Measurements from ENCODE around the gene FHAD1. TPM values are rescaled to one million over a fixed set of nuclear protein-coding genes. Genes with fewer than 3 reads are reported as not detected.
"Not testable (repeated sequence)": the region's sequence is repeated elsewhere in the genome, so short reads cannot be mapped to it uniquely, and the experiment has no call there.

The FHAD1 gene
- total RNA-seq, 1 experiment from 2014 or later, result 0.42 TPM

GRCh38 chr1:15388201-15388880 is 141.3 kb downstream of the FHAD1 start:
- no peak for DNase-seq (ENCODE audit: low read depth, low spot score)
- in situ Hi-C loops (cut with HindIII; ENCODE audit: low pct_unique_long_range_greater_than_20kb, low sequenced_read_pairs), result no loop called here

DNA sequence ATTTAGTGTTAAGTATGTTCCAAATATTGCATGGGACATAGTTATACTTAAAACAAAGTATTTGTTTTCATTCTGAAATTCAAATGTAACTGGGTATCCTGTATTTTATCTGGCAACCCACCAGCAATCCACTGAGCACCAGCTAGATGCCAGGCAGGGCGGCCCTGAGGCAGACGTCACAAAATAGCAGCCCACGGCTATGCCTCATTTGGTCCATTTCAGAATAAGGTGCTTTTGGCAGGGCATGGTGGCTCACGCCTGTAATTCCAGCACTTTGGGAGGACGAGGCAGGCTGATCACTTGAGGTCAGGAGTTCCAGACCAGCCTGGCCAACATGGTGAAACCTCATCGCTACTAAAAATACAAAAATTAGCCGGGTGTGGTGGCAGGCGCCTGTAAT is 142.8 kb downstream of the FHAD1 start:
- DNase-seq (ENCODE audit: low read depth, low spot score); in situ Hi-C loops (cut with HindIII; ENCODE audit: low pct_unique_long_range_greater_than_20kb, low sequenced_read_pairs): not testable (repeated sequence)

- in situ Hi-C loops (cut with HindIII; ENCODE audit: low pct_unique_long_range_greater_than_20kb, low sequenced_read_pairs), result no loop called here
- DNase-seq (ENCODE audit: low read depth, low spot score), result no peak
Measured at GRCh38 chr1:15390667-15391066, 143.6 kb downstream of the FHAD1 start.

- in situ Hi-C loops (cut with HindIII; ENCODE audit: low pct_unique_long_range_greater_than_20kb, low sequenced_read_pairs), result no loop called here
- no peak for DNase-seq (ENCODE audit: low read depth, low spot score)
Measured at GRCh38 chr1:15391366-15391765, 144.3 kb downstream of the FHAD1 start.

DNA sequence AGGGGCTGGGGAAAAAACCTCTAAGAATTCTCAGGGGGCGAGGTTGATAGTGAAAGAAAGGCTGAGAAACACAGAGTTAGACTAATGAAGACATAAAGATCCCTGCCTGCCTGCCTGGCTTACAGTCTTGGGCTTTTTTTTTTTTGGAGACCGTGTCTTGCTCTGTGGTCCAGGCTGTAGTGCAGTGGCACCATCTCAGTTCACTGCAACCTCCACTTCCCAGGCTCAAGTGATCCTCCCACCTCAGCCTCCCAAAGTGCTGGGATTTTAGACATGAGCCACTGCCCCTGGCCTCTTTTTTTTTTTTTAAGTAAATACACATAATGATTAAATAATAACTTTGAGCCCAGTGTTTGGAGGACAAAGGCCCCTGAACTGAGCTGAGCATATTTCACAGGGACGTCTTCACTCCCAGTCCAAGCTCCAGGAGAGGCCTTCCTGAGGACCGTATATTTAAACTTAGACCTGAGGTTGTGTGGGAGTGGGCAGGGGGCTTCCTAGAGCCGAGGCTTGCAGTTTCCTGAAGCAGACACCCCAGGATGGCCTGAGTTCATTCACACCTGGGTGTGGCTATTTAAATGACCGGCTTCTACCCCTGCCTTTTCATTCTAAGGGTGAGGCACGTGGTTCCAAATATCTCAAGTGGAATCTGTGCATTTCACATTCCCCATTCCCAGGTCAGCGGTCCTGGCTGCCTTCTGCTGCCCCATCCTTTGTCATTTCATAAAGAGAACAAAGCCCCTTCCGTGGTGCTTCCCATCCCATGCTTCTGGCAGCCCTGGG is 146.6 kb downstream of the FHAD1 start:
- in situ Hi-C loops (cut with HindIII; ENCODE audit: low pct_unique_long_range_greater_than_20kb, low sequenced_read_pairs), result no loop called here

GRCh38 chr1:15394258-15394690 is 147.3 kb downstream of the FHAD1 start:
- in situ Hi-C loops (cut with HindIII; ENCODE audit: low pct_unique_long_range_greater_than_20kb, low sequenced_read_pairs), result no loop called here
- DNase-seq (ENCODE audit: low read depth, low spot score), result no peak

More for the DNA sequence above, 146.6 kb downstream of the FHAD1 start:
- no peak for DNase-seq (ENCODE audit: low read depth, low spot score)

GRCh38 chr1:15397236-15397635 is 150.2 kb downstream of the FHAD1 start:
- in situ Hi-C loops (cut with HindIII; ENCODE audit: low pct_unique_long_range_greater_than_20kb, low sequenced_read_pairs), result no loop called here

GRCh38 chr1:15399710-15400109 is 152.7 kb downstream of the FHAD1 start:
- no peak for DNase-seq (ENCODE audit: low read depth, low spot score)
- in situ Hi-C loops (cut with HindIII; ENCODE audit: low pct_unique_long_range_greater_than_20kb, low sequenced_read_pairs), result no loop called here

More at GRCh38 chr1:15397236-15397635, 150.2 kb downstream of the FHAD1 start:
- DNase-seq (ENCODE audit: low read depth, low spot score), result no peak

- in situ Hi-C loops (cut with HindIII; ENCODE audit: low pct_unique_long_range_greater_than_20kb, low sequenced_read_pairs), result no loop called here
- no peak for DNase-seq (ENCODE audit: low read depth, low spot score)
Measured at GRCh38 chr1:15400627-15401026, 153.6 kb downstream of the FHAD1 start.

DNA sequence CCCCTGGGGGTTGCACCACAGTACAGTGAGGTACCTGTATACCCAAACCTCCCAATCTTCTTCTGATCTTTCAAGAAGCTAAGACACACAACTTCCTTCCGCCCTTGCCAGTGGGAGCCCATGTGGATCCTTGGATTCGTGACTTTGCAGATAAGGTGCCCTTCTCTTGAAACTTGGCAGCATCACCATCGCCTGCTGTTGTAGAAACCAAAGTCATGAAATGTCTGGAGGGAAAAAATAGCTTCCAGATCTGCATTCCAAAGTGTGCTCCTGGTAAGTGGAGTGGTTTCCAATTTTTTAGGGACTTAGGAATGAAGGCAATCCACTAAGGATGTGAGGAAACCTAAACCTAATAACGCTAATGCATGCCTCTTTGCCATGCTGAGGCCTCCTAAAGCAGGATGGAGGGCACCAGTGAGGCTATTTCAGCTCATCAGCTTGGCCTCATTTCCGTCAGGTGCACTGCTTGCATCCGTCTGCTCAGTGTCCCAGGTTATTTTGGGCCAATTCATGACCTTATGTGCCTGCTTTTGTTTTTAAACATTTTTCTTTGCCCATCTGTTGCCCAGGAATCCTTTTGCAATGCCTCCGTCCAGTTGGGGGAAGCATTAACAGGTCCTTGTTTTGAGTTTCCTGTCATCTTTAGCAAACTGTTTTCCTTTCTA is 154.5 kb downstream of the FHAD1 start:
- DNase-seq (ENCODE audit: low read depth, low spot score), result no peak
- in situ Hi-C loops (cut with HindIII; ENCODE audit: low pct_unique_long_range_greater_than_20kb, low sequenced_read_pairs), result no loop called here

GRCh38 chr1:15402809-15403450 is 155.9 kb downstream of the FHAD1 start:
- no peak for DNase-seq (ENCODE audit: low read depth, low spot score)
- in situ Hi-C loops (cut with HindIII; ENCODE audit: low pct_unique_long_range_greater_than_20kb, low sequenced_read_pairs), result no loop called here

GRCh38 chr1:15403962-15404580 is 157.0 kb downstream of the FHAD1 start:
- no peak for DNase-seq (ENCODE audit: low read depth, low spot score)
- in situ Hi-C loops (cut with HindIII; ENCODE audit: low pct_unique_long_range_greater_than_20kb, low sequenced_read_pairs), result no loop called here

GRCh38 chr1:15405106-15405850 is 158.3 kb downstream of the FHAD1 start:
- in situ Hi-C loops (cut with HindIII; ENCODE audit: low pct_unique_long_range_greater_than_20kb, low sequenced_read_pairs), result no loop called here
- DNase-seq (ENCODE audit: low read depth, low spot score), result no peak

- in situ Hi-C loops (cut with HindIII; ENCODE audit: low pct_unique_long_range_greater_than_20kb, low sequenced_read_pairs), result no loop called here
- no peak for DNase-seq (ENCODE audit: low read depth, low spot score)
Measured at GRCh38 chr1:15406614-15407559, 159.9 kb downstream of the FHAD1 start.

- in situ Hi-C loops (cut with HindIII; ENCODE audit: low pct_unique_long_range_greater_than_20kb, low sequenced_read_pairs), result no loop called here
Measured at GRCh38 chr1:15407580-15407979, 160.6 kb downstream of the FHAD1 start.

DNA sequence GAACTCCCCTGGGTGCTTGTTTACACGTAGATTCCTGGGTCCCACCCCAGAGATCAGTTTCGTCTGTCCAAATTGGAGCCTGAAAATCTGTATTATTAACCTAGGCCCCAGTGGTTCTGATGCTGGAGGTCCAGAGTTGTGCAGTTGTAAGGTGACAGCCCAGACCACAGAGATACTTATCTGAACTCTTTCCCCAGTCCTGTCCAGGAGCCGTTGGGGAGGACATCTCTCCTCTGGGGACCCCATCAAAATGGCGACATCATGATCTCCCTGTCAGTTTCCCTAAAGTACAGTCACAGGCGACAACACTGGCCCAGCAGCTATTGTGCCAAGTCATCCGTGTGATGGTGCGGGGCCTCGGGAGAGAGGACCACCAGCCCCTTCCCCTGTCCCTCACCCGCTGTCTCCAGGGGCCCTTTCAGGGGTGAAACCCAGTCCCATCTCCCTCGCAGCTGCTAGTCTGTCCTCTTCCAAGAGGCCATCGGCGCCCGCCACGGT is 161.9 kb downstream of the FHAD1 start:
- DNase-seq (ENCODE audit: low read depth, low spot score), result no peak
- in situ Hi-C loops (cut with HindIII; ENCODE audit: low pct_unique_long_range_greater_than_20kb, low sequenced_read_pairs), result no loop called here

More at GRCh38 chr1:15407580-15407979, 160.6 kb downstream of the FHAD1 start:
- DNase-seq (ENCODE audit: low read depth, low spot score), result no peak
